ENCODE measurements around the gene FFAR4. TPM values are rescaled to one million over a fixed set of nuclear protein-coding genes. Genes with fewer than 3 reads are reported as not detected.

The FFAR4 gene
- total and polyA plus RNA-seq, 2 of the 4 experiments (the other 2 are of a cell fraction), result not detected

GRCh38 chr10:93601774-93602162 lies 35.3 kb downstream of the FFAR4 start:
- Histone ChIP-seq H3K9me1 (ENCODE audit: insufficient read depth, low read length) (no peaks in the 10 kb centered on the region), H2BK5ac (ENCODE audit: low read depth, low read length, poor library complexity, severe bottlenecking) (no peak overlapping the region), H4K91ac (ENCODE audit: insufficient read depth, low read depth, low read length) (no peak overlapping the region), H3K4me3 (ENCODE audit: insufficient read depth, low read depth, low read length) (no peak overlapping the region), H3K9ac (ENCODE audit: low read depth, low read length) (no peak overlapping the region), H3K27me3 (ENCODE audit: control insufficient read depth, insufficient read depth, low read length) (peaks cover 41% of the 10 kb centered on the region), H3K79me1 (ENCODE audit: low read depth in 1 of 2, low read length in 2 of 2) (no peaks in the 10 kb centered on the region), H3K9me3 (ENCODE audit: control insufficient read depth, insufficient read depth, low read length) (no peaks in the 10 kb centered on the region), H2AFZ (replicated peaks; ENCODE audit: low read length, poor library complexity) (no peak overlapping the region), H2AK9ac (replicated peaks; ENCODE audit: low read depth, low read length, poor library complexity) (no peak overlapping the region), H2BK20ac (ENCODE audit: low read depth, low read length) (no peak overlapping the region), H4K8ac (ENCODE audit: low read depth in 2 of 2, low read length in 2 of 2) (no peak overlapping the region), H2BK15ac (ENCODE audit: low read depth, low read length) (no peak overlapping the region), H3K18ac (ENCODE audit: low read depth, low read length) (no peak overlapping the region), H3K23ac (ENCODE audit: low read depth, low read length) (no peak overlapping the region), H2AK5ac (ENCODE audit: low read depth, low read length) (no peak overlapping the region), H3K36me3 (ENCODE audit: control insufficient read depth, insufficient read depth, low read length) (no peaks in the 10 kb centered on the region), H3K4me2 (ENCODE audit: low read depth, low read length) (no peak overlapping the region; the same call in 1 of the 2 replicates), H3K4ac (ENCODE audit: low read depth, low read length) (no peak overlapping the region), H2BK120ac (ENCODE audit: low read depth, low read length) (no peak overlapping the region), H3K27ac (ENCODE audit: insufficient read depth, low read length) (no peak overlapping the region), H3K56ac (ENCODE audit: extremely low read depth, insufficient read depth, low read length) (no peak overlapping the region), H3K4me1 (ENCODE audit: control insufficient read depth, insufficient read depth, low read length) (peaks cover 1% of the 10 kb centered on the region; the same call in 1 of the 2 replicates), H4K20me1 (ENCODE audit: insufficient read depth, low read length) (no peaks in the 10 kb centered on the region), H3K14ac (replicated peaks; ENCODE audit: low read depth, low read length) (no peak overlapping the region), H4K5ac (ENCODE audit: low read depth, low read length) (no peak overlapping the region)
- in situ Hi-C loops (cut with MboI; ENCODE audit: low sequenced_read_pairs) (no loop called here), intact Hi-C loops (cut with micrococcal nuclease) (no loop called here), dilution Hi-C loops (cut with HindIII; ENCODE audit: low sequenced_read_pairs, unreplicated experiment) (no loop called here)
- BruUV-seq (replicated peaks), result no TSS peak
- no peak for DNase-seq
- no peak for TF ChIP-seq CEBPB (IDR thresholded peaks at IDR 0.05; ENCODE audit: low read depth, low read length)
- TF ChIP-seq RAD21 (IDR thresholded peaks at IDR 0.05; ENCODE audit: low read length), result no peak
- TF ChIP-seq USF2 (IDR thresholded peaks at IDR 0.05; ENCODE audit: low read depth, low read length), result no peak
- TF ChIP-seq MXI1 (IDR thresholded peaks at IDR 0.05; ENCODE audit: borderline replicate concordance, low read depth, low read length), result no peak
- no peak for TF ChIP-seq CTCF (conservative IDR thresholded peaks at IDR 0.05; ENCODE audit: low read depth, low read length)
- TF ChIP-seq POLR2A (IDR thresholded peaks at IDR 0.05; ENCODE audit: low read depth, low read length), result no peak
- TF ChIP-seq RFX5 (IDR thresholded peaks at IDR 0.05; ENCODE audit: low read depth, low read length), result no peak
- TF ChIP-seq ELK1 (IDR thresholded peaks at IDR 0.05; ENCODE audit: borderline replicate concordance, low read depth, low read length), result no peak
- no peak for TF ChIP-seq RCOR1 (IDR thresholded peaks at IDR 0.05; ENCODE audit: insufficient replicate concordance, low read length)
- TF ChIP-seq MAZ (IDR thresholded peaks at IDR 0.05; ENCODE audit: borderline replicate concordance, low read depth, low read length), result no peak
- no peak for TF ChIP-seq NFE2L2 (IDR thresholded peaks at IDR 0.05; ENCODE audit: low read depth, low read length)
- no peak for TF ChIP-seq FOS (IDR thresholded peaks at IDR 0.05; ENCODE audit: low read depth, low read length)
- no peak for TF ChIP-seq BHLHE40 (IDR thresholded peaks at IDR 0.05; ENCODE audit: low read depth, low read length)
- TF ChIP-seq MAFK (IDR thresholded peaks at IDR 0.05; ENCODE audit: low read depth, low read length), result no peak
- TF ChIP-seq CHD1 (IDR thresholded peaks at IDR 0.05; ENCODE audit: low read depth, low read length), result no peak
- TF ChIP-seq SMC3 (IDR thresholded peaks at IDR 0.05; ENCODE audit: low read depth, low read length), result no peak
- ATAC-seq (ENCODE audit: low read depth), result no peak
- WGBS, 2 experiments (ENCODE audit: extremely low coverage in 2 of 2, insufficient read length in 1 of 2), result no CpG with 5 or more reads among the region's 7 CpGs
- ChIA-PET CTCF (no interaction called here), POLR2A (ENCODE audit: unreplicated experiment) (no interaction called here)
